GM21367 (cell line): ENCODE measurements around the gene CCKAR.

Experiments
- ATAC-seq: cut with Tn5 transposase; IDR thresholded peaks from one replicate; pipeline ENCODE4 v1.9.1; 2021; ENCODE audit not compliant: unreplicated experiment

Gene CCKAR

GRCh38 chr4:26491449-26492170 lies 1.3 kb upstream of the CCKAR start:
- no peak for ATAC-seq

GRCh38 chr4:26490960-26491284 lies 638 bp upstream of the CCKAR start:
- no peak for ATAC-seq

- no peak for ATAC-seq
These were observed 941 bp downstream of the CCKAR start for GRCh38 chr4:26489101-26489985.

GRCh38 chr4:26485684-26486083 lies 4.6 kb downstream of the CCKAR start:
- no peak for ATAC-seq

GRCh38 chr4:26484516-26484915 lies 5.8 kb downstream of the CCKAR start:
- ATAC-seq = no peak

GRCh38 chr4:26484032-26484515 lies 6.2 kb downstream of the CCKAR start:
- no peak for ATAC-seq

GRCh38 chr4:26482508-26483462 lies 7.5 kb downstream of the CCKAR start:
- ATAC-seq = no peak

- ATAC-seq = no peak
These were observed 12.0 kb downstream of the CCKAR start for GRCh38 chr4:26478330-26478729.

- no peak for ATAC-seq
These were observed 13.7 kb downstream of the CCKAR start for GRCh38 chr4:26476545-26476944.

GRCh38 chr4:26475716-26476115 lies 14.6 kb downstream of the CCKAR start:
- ATAC-seq = no peak

- no peak for ATAC-seq
These were observed 15.7 kb downstream of the CCKAR start for GRCh38 chr4:26474551-26474950.

- no peak for ATAC-seq
These were observed 16.4 kb downstream of the CCKAR start for GRCh38 chr4:26473893-26474292.

- ATAC-seq = no peak
These were observed 18.4 kb downstream of the CCKAR start for GRCh38 chr4:26471890-26472289.

GRCh38 chr4:26468977-26469376 lies 21.3 kb downstream of the CCKAR start:
- ATAC-seq = no peak

- no peak for ATAC-seq
These were observed 21.9 kb downstream of the CCKAR start for GRCh38 chr4:26468283-26468949.

GRCh38 chr4:26467724-26468123 lies 22.6 kb downstream of the CCKAR start:
- ATAC-seq = no peak

- no peak for ATAC-seq
These were observed 23.6 kb downstream of the CCKAR start for GRCh38 chr4:26466578-26467270.

GRCh38 chr4:26464420-26465095 lies 25.7 kb downstream of the CCKAR start:
- ATAC-seq = no peak

GRCh38 chr4:26463386-26463785 lies 26.9 kb downstream of the CCKAR start:
- ATAC-seq = no peak
